Mucosa of rectum (tissue), 2 donors: ENCODE data around the gene CAT.

Source experiments
- H3K27ac ChIP-seq, 2 donors: one replicate each; pipeline ENCODE4 v1.7.0; 2013; ENCODE audit warnings: inconsistent platforms in 2 of 2, low read depth in 2 of 2, low read length in 2 of 2
- H3K27me3 ChIP-seq, 2 donors: one replicate each; pipeline ENCODE4 v1.7.0; 2013; ENCODE audit warnings: low read length in 2 of 2; ENCODE audit not compliant: control insufficient read depth in 2 of 2, insufficient read depth in 2 of 2
- H3K36me3 ChIP-seq, 2 donors: one replicate each; pipeline ENCODE4 v1.7.0; 2013; ENCODE audit warnings: low read length in 2 of 2; ENCODE audit not compliant: control insufficient read depth in 2 of 2, insufficient read depth in 2 of 2
- H3K4me1 ChIP-seq, 2 donors: one replicate each; pipeline ENCODE4 v1.7.0; 2013; ENCODE audit warnings: low read length in 2 of 2, mild to moderate bottlenecking in 1 of 2; ENCODE audit not compliant: control insufficient read depth in 2 of 2, insufficient read depth in 2 of 2
- H3K4me3 ChIP-seq, 2 donors: one replicate each; pipeline ENCODE4 v1.7.0; 2013; ENCODE audit warnings: low read length in 2 of 2
- H3K9ac ChIP-seq, 2 donors: one replicate each; pipeline ENCODE4 v1.7.0; 2013; ENCODE audit warnings: low read length in 2 of 2, low read depth in 1 of 2, mild to moderate bottlenecking in 1 of 2
- H3K9me3 ChIP-seq, 2 donors: one replicate each; pipeline ENCODE4 v1.7.0; 2013; ENCODE audit warnings: low read length in 2 of 2; ENCODE audit not compliant: control insufficient read depth in 2 of 2
- donor health status: healthy.
- donor health status: Normal muscosa, but diverticular disease.

Gene CAT

DNA sequence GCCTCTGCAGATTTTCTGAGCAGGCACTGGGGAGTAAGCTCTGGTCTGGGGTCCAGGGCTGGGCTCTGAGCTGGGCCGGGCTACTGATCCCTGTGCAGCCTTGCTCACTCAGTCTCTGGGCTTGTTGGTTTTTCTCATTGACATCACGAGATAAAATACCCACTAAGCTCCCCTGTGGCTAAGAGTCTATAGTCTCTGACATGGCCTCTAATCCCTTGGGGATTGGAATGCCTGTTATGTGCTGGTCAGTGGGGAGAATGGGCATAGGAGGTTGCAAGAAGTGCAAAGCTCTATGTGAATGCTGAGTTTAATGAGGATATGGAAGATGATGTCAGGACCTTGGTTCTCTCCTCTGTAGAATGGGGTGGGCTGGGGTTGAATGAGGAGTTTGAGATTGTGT, 51.6 kb downstream of the CAT start:
- Histone ChIP-seq H3K27me3 (peaks cover 0 to 3% of the 10 kb centered on the region in 2 donors), H3K4me3 (no peak overlapping the region), H3K36me3 (no peaks in the 10 kb centered on the region), H3K9ac (no peak overlapping the region), H3K4me1 (no peaks in the 10 kb centered on the region), H3K9me3 (no peaks in the 10 kb centered on the region), H3K27ac (no peak overlapping the region)

DNA sequence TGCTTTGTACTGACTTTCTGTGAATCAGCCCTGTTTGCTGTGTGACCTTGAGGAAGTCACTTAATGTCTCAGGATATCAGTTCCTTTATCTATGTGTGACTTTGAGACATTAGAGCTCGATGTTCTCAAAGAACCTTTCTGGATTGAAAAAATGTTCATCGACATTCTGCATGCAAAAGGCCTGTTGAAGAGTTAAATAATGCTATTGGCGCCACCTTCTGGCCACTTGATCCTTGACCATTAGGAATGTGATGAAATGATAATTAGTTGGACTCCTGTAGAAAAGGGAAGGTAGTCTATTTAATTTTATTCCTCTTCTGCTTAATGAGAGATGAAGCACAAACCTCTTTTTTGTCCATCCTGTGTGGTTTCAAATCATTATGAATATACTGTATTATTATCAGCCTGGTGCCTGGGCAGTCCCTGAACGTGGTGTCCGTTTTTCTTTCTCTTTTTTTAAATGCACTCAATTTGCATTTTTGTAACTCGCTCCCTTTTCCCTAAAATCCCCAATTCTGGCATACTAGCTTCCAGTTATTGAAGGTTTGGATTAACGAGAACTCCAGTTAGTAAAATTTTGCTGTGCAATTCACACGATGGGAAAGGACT, 54.2 kb downstream of the CAT start:
- no peak overlapping the region for H3K27ac ChIP-seq
- H3K9ac ChIP-seq = no peak overlapping the region
- no peaks in the 10 kb centered on the region for H3K36me3 ChIP-seq
- H3K4me1 ChIP-seq = no peaks in the 10 kb centered on the region
- peaks cover 0 to 3% of the 10 kb centered on the region in 2 donors for H3K27me3 ChIP-seq
- no peaks in the 10 kb centered on the region for H3K9me3 ChIP-seq
- no peak overlapping the region for H3K4me3 ChIP-seq

DNA sequence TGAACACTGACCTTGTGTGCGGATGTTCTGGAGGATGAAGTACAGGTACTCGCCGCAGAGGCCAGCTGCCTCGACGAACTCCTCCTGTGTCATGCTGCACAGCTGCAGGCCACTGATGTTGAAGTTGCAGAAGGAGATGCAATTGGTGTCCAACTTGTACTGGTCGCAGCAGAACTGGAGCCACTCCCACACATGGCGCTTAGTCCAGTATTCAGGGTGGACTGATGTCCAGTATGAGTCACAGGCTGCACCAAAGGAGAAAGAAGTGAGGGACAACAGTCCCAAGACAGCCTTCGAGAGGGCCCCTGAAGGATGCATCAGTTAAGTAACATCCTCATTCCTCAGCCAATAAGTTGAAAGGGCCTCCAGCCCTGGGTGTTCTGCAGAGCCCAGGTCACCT, 54.7 kb downstream of the CAT start:
- Histone ChIP-seq H3K9ac (no peak overlapping the region), H3K4me1 (no peaks in the 10 kb centered on the region), H3K27me3 (peaks cover 0 to 3% of the 10 kb centered on the region in 2 donors), H3K27ac (no peak overlapping the region), H3K4me3 (no peak overlapping the region), H3K36me3 (no peaks in the 10 kb centered on the region), H3K9me3 (no peaks in the 10 kb centered on the region)

DNA sequence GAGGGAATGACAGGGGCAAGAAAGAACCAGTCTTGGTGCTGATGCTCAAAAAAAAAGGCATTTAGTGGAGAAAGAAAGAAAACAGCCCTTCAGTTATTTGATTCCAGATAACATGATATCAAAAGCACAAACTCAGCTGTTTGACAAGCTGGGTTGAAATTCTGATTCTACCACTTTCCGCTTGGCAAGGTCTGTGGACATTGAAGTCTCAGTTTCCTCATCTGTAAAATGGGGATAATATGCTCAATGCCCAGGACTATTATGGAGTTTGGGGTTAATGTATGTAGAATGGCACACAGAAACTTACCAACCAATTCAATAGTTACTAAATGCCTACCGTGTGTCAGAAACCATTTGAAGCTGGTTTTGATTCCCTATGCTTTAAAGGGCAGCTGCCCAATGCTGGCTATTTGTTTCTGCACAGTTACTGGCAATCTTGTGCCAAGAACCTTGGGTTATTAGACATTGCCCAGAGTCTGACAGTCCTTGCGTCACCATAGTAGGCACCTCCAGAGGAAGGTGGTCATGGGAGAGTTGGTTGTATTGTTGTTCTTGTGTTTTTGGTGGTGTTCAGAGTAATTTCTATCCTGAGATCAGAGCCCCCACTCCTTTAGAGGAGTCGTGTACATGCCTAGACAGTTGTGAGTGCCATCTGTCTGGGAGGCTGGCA, 55.3 kb downstream of the CAT start:
- H3K4me3 ChIP-seq = no peak overlapping the region
- no peaks in the 10 kb centered on the region for H3K4me1 ChIP-seq
- no peaks in the 10 kb centered on the region for H3K36me3 ChIP-seq
- peaks cover 0 to 3% of the 10 kb centered on the region in 2 donors for H3K27me3 ChIP-seq
- no peaks in the 10 kb centered on the region for H3K9me3 ChIP-seq
- no peak overlapping the region for H3K9ac ChIP-seq
- H3K27ac ChIP-seq = no peak overlapping the region

DNA sequence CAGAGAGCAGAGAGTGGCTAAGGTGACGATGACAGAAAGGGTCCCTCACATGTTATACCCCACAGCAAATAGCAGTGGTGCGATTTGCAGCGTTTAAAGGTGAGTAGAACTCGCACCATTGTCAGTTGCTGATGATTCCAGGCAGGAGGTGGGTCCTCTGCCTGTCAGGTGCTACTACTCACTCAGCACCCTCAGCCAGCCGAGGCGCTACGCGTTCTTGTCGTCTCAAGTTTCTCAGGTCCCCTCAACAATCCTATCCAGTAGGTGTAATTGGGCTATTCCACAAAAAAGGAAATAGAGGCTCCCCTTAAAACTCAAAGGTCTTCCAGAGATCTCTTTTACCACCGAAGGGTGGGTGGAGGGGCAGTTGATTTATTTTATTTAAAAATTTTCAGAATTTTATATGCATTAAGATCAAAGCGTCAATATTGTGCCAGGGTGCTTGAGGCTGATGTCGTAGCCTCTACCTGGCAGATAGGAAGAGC, 56.5 kb downstream of the CAT start:
- no peaks in the 10 kb centered on the region for H3K9me3 ChIP-seq
- no peak overlapping the region for H3K9ac ChIP-seq
- no peaks in the 10 kb centered on the region for H3K4me1 ChIP-seq
- H3K4me3 ChIP-seq = no peak overlapping the region
- no peak overlapping the region for H3K27ac ChIP-seq
- H3K27me3 ChIP-seq = peaks cover 0 to 3% of the 10 kb centered on the region in 2 donors
- no peaks in the 10 kb centered on the region for H3K36me3 ChIP-seq

DNA sequence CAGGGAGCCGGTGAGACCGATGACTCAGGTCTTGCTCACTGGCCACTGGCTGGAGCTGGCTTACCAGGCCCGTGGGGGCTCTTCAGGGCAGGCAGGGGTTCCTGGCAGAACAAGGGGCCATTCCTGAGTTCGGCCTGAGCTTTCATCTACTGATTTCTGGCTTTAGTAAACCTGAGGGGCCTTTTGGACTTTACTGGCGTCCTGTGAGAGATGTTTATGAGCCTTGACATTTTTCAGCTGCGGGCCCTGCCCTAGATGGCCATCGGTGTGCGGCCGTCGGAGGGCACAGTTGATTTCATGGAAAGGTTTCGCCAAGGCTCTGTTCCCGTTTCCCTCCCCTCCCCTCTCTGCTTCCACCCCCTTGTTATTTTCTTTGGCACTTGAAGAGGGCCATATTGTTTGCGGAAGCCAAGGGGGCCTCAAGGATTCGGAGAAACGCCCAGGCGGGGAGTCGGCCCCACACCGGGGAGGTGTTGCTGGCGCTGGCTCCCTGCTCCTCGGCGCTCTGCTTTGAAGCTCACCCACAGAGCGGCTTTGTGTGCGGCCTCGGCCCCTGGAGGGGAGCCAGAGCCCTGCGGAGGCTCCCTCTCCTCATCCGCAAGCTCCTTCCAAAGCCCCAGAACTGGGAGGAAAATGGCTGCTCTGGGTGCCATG, 57.1 kb downstream of the CAT start:
- peaks cover 0 to 3% of the 10 kb centered on the region in 2 donors for H3K27me3 ChIP-seq
- H3K4me1 ChIP-seq = no peaks in the 10 kb centered on the region
- no peak overlapping the region for H3K9ac ChIP-seq

DNA sequence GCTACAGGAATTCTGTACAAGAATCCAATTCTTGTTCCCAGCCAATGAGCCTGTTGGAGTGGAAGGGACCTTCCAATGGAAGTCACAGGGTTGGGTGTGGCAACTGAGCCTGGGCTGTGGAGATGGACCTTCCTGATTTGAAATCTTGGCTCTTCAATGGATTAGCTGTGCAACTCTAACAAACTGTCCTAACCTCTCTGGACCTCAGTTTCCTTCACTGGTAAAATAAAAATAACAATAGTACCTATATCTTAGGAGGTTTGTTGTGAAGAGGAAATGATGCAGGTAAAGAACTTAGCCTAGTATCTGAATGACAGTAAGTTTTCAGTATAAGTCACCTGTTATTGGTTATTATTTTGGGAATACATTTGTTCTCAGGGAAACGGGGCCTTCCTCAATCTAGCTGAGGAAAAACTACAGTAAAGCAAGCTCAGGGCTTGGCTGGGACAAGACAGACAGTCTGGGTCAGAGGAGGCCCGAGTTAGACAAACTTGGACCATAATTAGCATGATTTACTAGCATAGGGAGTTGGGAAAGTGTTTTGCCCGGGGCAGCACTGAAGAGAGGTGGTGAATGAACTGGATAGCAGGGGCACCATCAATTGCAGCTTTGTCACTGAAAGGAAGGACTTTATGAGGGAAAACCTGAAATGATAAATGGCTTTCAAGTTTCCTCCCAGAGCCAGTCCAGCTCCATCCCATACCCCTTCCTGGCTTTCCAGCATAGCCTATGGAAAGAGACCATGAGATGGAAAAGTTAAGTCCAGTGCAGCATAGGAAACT, 61.2 kb downstream of the CAT start:
- no peaks in the 10 kb centered on the region for H3K4me1 ChIP-seq
- no peak overlapping the region for H3K27ac ChIP-seq
- no peak overlapping the region for H3K9ac ChIP-seq
- H3K4me3 ChIP-seq = no peak overlapping the region
- no peaks in the 10 kb centered on the region for H3K9me3 ChIP-seq
- no peaks in the 10 kb centered on the region for H3K27me3 ChIP-seq
- no peaks in the 10 kb centered on the region for H3K36me3 ChIP-seq

More for the DNA sequence above, 57.1 kb downstream of the CAT start:
- no peak overlapping the region for H3K4me3 ChIP-seq
- H3K27ac ChIP-seq = no peak overlapping the region
- no peaks in the 10 kb centered on the region for H3K9me3 ChIP-seq
- no peaks in the 10 kb centered on the region for H3K36me3 ChIP-seq

DNA sequence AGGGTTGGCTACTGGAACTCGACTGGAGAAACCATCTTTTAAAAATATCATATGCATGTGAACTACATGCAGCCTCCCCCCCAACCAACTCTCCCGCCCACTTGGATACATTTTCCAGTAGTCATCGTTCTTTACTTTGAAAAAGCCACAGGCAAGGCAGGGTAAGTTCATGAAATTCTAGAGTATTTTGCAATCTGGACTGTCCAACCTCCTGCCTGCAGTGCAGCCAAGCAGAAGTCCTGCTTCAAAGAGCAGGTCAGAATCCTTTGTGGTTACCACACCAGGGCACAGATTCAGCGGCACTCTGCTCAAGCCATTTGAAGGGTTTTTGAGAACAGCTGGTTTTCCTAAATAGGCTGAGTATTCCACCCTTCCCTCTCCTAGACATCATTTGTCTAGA, 62.8 kb downstream of the CAT start:
- H3K4me1 ChIP-seq = no peaks in the 10 kb centered on the region

DNA sequence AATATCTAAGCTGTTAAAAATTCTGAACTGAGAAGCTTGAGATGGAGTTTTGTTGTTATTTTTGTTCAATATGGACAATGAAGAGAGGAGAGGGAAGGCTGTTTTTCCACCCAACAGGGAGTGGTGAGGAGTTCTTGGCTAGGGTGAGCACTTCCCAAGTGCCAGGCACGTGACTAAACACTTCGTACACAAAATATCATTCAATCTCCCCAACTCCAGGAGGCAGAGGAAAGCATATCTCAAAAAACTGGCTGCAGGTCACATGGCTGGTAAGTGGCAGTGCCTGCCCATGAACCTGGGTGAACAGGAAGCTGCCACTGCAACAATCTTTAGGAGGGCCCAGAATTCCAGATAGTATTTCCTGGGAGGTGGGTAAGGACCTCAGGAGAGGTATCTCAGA, 63.2 kb downstream of the CAT start:
- Histone ChIP-seq H3K4me3 (no peak overlapping the region), H3K27me3 (no peaks in the 10 kb centered on the region), H3K4me1 (no peaks in the 10 kb centered on the region), H3K36me3 (no peaks in the 10 kb centered on the region), H3K9ac (no peak overlapping the region), H3K9me3 (no peaks in the 10 kb centered on the region), H3K27ac (no peak overlapping the region)

More for the DNA sequence above, 62.8 kb downstream of the CAT start:
- Histone ChIP-seq H3K9ac (no peak overlapping the region), H3K9me3 (no peaks in the 10 kb centered on the region), H3K27me3 (no peaks in the 10 kb centered on the region), H3K36me3 (no peaks in the 10 kb centered on the region), H3K27ac (no peak overlapping the region), H3K4me3 (no peak overlapping the region)

DNA sequence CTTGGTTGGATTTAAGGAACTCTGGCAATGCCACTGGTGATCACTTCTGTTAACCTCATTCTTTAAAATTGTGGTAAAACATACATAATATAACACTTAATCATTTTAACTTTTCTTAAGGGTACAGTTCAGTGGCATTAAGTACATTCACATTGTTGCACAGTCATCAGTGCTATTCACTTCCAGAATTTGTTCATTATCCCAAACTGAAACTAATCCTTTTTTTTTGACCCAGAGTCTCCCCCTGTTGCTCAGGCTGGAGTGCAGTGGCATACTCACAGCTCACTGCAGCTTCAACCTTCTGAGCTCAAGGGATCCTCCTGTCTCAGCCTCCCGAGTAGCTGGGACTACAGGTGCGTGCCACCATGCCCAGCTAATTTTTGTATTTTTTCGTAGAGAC, 64.2 kb downstream of the CAT start:
- Histone ChIP-seq H3K27me3 (no peaks in the 10 kb centered on the region), H3K4me3 (no peak overlapping the region), H3K4me1 (no peaks in the 10 kb centered on the region), H3K9ac (no peak overlapping the region), H3K36me3 (no peaks in the 10 kb centered on the region), H3K27ac (no peak overlapping the region), H3K9me3 (no peaks in the 10 kb centered on the region)
